GM18517 (cell line): ENCODE results near the gene GDPD3.

Experiments
- ATAC-seq: cut with Tn5 transposase; IDR thresholded peaks from one replicate; pipeline ENCODE4 v1.9.1; 2021; ENCODE audit warnings: mild to moderate bottlenecking, moderate library complexity; ENCODE audit not compliant: unreplicated experiment

GDPD3 gene, protein sequence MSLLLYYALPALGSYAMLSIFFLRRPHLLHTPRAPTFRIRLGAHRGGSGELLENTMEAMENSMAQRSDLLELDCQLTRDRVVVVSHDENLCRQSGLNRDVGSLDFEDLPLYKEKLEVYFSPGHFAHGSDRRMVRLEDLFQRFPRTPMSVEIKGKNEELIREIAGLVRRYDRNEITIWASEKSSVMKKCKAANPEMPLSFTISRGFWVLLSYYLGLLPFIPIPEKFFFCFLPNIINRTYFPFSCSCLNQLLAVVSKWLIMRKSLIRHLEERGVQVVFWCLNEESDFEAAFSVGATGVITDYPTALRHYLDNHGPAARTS

DNA sequence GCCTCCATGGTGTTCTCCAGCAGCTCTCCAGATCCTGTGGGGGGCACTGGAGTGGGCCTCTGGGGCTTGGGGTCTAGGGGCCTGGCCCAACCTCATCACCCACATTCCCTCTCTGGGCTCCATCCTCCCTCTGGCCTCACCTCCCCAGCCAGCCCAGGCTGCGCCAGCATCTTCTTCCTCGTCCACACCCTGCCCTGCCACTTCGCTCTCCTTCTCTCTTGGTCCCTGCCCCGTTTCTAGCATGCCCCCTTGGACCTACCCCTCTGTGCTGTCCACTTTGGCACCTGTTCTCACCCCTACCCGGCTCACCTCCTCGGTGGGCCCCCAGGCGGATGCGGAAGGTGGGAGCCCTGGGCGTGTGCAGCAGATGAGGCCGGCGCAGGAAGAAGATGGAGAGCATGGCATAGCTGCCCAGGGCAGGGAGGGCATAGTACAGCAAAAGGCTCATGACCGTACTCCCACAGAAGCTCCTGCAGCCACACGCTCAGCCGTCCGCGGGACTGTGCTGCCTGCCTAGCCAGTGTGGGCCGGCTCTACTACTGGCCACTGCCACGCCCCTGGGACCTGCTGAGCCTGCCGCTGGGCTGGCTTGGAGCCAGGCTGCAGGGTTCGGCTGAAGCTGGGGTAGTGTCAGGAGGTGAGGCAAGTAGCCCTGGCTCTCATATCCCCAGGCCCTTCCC is at the start of gene GDPD3:
GDPD3 (minus strand) TSS at position 507 of the 680 bp plus-strand sequence; CDS start at position 448, 59 bp downstream.
- ATAC-seq, result no peak

DNA sequence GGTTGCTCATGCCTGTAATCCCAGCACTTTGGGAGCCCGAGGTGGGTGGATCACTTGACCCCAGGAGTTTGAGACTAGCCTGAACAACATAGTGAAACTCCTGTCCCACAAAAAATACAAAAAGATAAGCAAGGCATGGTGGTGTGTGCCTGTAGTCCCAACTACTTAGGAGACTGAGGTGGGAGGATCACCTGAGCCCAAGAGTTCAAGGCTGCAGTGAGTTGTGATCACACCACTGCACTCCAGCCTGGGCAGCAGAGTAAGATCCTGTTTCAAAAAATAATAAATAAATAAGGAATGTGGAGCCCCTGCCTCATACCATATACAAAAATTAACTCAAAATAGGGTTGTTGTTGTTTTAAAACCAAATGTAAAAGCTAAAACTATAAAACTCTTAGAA is 43.9 kb upstream of the GDPD3 start:
- ATAC-seq, result no peak

DNA sequence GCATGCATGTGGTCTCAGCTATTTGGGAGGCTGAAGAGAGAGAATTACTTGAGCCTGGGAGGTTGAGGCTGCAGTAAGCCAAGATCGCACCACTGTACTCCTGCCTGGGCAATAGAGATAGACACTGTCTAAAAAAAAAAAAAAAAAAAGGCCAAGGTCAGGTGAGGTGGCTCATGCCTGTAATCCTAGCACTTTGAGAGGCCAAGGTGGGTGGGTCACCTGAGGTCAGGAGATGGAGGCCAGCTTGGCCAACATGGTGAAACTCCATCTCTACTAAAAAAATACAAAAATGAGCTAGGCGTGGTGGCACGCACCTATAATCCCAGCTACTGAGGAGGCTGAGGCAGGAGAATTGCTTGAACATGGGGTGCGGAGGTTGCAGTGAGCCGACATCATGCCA is 41.9 kb upstream of the GDPD3 start:
- ATAC-seq, result no peak

GRCh38 chr16:30152517-30152916 is 39.2 kb upstream of the GDPD3 start:
- no peak for ATAC-seq

DNA sequence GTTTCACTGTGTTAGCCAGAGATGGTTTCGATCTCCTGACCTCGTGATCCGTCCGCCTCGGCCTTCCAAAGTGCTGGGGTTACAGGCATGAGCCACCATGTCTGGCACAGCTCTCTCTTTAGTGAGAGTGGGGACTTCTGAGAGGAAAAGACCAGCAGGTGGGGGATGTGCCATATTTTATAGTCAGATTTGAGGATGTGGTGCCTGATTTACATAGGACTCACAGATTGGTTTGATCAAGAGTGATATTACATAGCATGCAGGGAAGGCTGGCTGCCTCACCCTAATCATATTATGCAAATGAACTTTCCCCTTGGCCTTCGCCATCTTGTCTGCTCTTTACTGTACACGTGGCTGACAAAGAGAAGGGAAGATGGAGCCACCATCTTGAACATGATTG is 37.8 kb upstream of the GDPD3 start:
- no peak for ATAC-seq

DNA sequence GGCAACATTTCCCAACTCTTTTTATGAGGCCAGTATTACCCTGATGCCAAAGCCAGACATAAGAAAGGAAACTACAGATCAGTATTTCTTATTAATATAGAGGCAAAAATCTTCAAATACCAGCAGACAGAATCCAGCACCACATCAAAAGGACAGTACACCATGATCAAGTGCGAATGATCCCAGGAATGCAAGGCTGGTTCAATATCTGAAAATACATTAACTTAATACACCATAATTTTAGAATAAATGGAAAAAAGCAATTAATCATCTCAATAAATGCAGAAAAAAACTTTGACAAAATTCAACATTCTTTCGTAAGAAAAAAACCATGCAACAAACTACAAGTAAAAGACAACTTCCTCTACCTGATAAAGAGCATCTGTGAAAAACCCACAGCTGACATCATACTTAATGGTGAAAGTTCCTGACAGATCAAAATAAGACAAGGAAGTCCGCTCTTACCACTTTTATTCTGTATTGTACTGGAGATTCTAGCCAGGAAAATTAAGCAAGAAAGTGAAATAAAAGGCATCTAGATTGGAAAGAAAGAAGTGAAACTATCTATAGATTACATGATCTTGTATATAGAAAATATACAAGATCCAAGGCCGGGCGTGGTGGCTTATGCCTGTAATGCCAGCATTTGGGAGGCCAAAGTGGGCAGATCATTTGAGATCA is 36.1 kb upstream of the GDPD3 start:
- ATAC-seq, result no peak

GRCh38 chr16:30147843-30148510 is 34.6 kb upstream of the GDPD3 start:
- ATAC-seq, result no peak

- ATAC-seq, result no peak
These were observed 32.3 kb upstream of the GDPD3 start for GRCh38 chr16:30145657-30146056.

DNA sequence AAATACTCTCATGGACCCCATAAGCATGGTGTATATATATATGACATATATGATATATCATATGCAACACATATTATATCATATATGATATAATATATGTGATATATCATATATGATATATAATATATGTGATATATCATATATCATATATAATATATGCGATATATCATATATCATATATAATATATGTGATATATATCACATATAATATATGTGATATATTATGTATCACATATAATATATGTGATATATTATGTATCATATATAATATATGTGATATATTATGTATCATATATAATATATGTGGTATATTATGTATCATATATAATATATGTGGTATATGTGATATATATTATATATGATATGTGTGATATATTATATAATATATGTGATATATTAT is 31.6 kb upstream of the GDPD3 start:
- ATAC-seq, result no peak

- no peak for ATAC-seq
These were observed 30.7 kb upstream of the GDPD3 start for GRCh38 chr16:30144017-30144416.

- ATAC-seq, result no peak
These were observed 30.0 kb upstream of the GDPD3 start for GRCh38 chr16:30143347-30143702.

- no peak for ATAC-seq
These were observed 29.5 kb upstream of the GDPD3 start for GRCh38 chr16:30142672-30143346.

- no peak for ATAC-seq
These were observed 28.4 kb upstream of the GDPD3 start for GRCh38 chr16:30141750-30142149.

DNA sequence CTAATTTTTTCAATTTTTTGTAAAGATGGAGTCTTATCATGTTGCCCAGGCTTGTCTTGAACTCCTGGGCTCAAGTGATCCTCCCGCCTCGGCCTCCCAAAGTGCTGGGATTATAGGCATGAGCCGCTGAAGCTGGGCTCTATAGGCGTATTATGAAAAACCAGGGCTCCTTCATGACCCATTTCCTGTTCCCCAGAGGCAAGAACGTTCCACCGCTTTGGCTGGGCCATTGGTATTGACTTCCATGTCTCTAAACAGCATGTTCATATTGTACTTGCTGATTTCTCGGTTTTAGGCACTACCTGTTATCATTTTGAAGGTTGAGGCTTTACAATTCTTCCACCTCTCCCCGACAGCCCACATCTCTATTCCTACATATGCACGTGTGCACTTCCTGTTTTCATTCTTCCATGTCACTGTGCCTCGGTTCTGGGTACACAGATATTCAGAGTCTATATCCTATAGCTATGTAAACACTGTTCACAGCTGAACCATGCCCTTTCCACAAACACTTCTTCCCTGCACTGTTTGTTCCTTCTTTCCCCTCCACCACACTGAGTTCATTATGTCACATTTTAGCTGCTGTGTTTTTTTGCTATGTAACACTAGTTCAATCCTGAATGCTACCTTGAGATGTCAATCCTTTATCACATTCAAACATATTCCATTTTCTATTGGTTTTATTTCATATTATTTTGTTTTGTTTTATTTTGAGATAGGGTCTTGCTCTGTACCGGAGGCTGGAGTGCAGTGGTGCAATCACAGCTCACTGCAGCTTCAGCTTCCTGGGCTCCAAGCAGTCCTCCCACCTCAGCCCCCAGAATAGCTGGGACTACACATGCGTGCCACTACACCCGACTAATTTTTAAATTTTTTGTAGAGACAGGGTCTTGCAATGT is 26.5 kb upstream of the GDPD3 start:
- ATAC-seq, result no peak

DNA sequence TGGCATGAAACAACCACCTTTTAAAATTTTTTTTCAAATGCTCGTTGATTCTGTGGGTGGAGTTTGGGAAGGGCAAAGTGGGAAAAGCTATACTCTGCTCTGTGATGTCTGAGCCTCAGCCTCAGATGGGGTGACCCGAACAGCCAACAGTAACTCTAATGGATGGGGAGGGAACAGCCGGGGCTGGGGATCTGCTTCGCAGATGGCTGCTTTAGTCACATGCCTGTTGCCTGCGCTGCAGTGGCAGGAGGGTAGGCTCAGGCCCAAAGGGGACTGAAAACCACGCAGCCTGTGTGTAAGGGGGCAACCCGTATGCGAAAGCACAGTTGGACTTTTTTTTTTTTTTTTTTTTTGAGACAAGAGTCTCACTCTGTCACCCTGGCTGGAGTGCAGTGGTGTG is 24.6 kb upstream of the GDPD3 start:
- no peak for ATAC-seq

GRCh38 chr16:30136971-30137605 is 23.8 kb upstream of the GDPD3 start:
- ATAC-seq, result no peak

DNA sequence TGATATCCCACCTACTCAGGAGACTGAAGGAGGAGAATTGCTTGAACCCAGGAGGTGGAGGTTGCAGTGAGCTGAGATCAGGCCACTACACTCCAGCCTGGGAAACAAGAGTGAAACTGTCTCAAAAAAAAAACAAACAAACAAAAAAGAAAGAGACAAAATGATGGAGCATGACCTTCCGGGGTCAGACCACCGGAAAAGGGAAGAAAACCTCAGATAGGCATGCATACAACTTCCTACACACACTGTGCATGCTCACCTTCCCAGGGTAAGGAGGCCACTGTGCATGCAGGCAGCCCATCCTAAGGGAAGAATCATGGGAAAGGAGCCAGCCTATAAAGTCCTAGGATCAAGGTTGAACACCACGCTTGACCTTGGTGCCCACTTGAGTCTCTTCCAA is 19.3 kb upstream of the GDPD3 start:
- ATAC-seq, result no peak

DNA sequence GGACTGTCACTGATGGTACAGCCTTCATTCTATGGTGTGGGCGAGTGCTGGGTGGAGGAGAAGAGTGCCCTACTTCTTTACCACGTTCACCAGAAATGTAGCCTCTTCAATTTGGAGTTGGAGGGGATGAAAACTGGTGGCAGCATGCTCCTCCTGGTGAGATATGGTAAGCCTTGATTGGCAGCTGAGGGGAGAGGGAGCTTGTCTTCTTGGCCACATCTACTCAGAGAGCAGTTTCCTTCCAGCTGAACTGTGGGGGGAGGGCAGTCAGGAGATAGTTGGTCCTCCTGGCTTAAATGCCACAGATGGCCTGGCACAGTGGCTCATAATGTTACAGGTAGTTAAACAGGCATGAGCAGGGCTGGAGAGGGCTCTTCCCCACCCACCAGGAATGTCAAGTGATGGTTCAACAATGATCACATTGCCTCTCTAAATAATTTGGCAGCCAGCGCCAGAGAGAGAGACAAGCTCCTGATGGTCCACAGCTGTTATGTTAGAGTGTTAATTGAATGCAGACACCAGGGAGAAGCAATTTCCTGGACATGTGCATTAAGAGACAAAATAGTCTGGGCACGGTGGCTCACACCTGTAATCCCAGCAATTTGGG is 18.6 kb upstream of the GDPD3 start:
- no peak for ATAC-seq

DNA sequence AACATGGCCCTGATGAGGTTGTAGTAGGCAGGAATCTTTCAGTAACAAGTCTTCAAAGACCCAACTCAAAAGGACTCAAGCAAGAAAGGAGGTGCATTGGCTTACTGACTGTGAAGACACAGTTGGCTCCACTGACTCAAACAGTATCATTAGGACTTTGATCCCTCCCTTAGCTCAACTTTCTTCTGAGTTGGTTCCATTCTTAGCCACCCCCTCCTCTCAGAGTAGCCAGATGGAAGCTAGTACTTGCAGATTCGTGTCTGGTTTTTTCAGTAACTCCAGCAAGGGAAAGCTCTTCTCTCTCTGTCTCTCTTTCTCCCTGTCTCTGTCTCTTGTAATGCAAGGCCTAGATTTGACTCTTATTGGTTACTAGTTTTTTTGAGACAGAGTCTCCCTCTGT is 14.7 kb upstream of the GDPD3 start:
- no peak for ATAC-seq
